ENCODE data around the gene CEP41.

DNA sequence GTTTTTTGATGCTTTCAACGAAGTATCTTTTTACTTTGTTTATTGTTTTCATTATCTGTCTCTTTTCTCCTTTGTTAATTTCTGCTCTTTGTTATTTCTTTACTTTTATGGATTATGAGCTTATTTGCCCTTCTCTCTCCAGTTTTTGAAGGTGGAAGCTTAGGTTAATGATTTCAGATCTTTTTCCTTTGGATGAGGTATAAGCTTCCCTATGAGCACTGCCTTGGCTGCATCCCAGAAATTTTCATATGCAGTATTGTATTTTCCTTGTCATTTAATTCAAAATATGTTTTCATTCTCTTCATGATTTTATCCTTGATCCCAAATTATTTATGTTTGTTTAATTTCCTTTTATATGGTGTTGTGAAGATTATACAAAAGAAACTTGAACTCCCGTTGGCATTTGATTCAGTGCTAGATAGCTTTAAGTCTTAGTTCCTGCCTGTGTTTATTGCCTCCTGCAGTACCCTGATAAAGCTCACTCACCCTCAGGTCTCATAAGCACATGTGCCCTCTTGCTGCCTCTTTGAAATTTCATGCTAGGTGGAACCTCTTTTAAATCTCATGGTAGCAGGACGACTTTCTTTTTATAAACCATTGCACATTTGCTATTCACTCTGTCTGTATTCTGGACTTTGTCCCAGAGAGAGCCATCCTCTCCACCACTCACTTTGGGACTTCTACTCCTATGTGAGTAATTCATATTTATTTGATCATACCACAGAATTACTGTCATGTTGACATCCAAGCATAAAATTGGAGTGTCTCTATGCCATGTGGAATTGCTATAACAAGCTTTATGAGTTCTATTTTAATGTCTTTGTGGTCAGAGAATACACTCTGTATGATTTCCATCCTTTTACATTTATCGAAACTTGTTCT lies 23.0 kb upstream of the CEP41 start:
- TF ChIP-seq HDAC6 (IDR thresholded peaks at IDR 0.05; ENCODE audit: low read depth, low read length): no peak
- no peak for TF ChIP-seq ELF4 (CRISPR knock-in tag; IDR thresholded peaks at IDR 0.05; ENCODE audit: borderline replicate concordance)
- TF ChIP-seq, protein P1, sequence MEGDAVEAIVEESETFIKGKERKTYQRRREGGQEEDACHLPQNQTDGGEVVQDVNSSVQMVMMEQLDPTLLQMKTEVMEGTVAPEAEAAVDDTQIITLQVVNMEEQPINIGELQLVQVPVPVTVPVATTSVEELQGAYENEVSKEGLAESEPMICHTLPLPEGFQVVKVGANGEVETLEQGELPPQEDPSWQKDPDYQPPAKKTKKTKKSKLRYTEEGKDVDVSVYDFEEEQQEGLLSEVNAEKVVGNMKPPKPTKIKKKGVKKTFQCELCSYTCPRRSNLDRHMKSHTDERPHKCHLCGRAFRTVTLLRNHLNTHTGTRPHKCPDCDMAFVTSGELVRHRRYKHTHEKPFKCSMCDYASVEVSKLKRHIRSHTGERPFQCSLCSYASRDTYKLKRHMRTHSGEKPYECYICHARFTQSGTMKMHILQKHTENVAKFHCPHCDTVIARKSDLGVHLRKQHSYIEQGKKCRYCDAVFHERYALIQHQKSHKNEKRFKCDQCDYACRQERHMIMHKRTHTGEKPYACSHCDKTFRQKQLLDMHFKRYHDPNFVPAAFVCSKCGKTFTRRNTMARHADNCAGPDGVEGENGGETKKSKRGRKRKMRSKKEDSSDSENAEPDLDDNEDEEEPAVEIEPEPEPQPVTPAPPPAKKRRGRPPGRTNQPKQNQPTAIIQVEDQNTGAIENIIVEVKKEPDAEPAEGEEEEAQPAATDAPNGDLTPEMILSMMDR (CRISPR knock-in tag; IDR thresholded peaks at IDR 0.05): no peak
- TF ChIP-seq, protein P2, sequence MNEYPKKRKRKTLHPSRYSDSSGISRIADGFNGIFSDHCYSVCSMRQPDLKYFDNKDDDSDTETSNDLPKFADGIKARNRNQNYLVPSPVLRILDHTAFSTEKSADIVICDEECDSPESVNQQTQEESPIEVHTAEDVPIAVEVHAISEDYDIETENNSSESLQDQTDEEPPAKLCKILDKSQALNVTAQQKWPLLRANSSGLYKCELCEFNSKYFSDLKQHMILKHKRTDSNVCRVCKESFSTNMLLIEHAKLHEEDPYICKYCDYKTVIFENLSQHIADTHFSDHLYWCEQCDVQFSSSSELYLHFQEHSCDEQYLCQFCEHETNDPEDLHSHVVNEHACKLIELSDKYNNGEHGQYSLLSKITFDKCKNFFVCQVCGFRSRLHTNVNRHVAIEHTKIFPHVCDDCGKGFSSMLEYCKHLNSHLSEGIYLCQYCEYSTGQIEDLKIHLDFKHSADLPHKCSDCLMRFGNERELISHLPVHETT (CRISPR knock-in tag; conservative IDR thresholded peaks at IDR 0.05): no peak
- TF ChIP-seq HDAC2 (CRISPR knock-in tag; IDR thresholded peaks at IDR 0.05): no peak
- no peak for TF ChIP-seq ZNF746 (CRISPR knock-in tag; IDR thresholded peaks at IDR 0.05)
- TF ChIP-seq ZNF543 (CRISPR knock-in tag; IDR thresholded peaks at IDR 0.05): no peak
- no peak for TF ChIP-seq SCMH1 (CRISPR knock-in tag; IDR thresholded peaks at IDR 0.05; ENCODE audit: borderline replicate concordance)

Data from HepG2 (cell line).